CD4-positive, alpha-beta T cell treated with Interferon alpha-2 for 1 hour (primary cell): ENCODE data around the gene CAMLG.
"Not testable (repeated sequence)": the region's sequence is repeated elsewhere in the genome, so short reads cannot be mapped to it uniquely, and the experiment has no call there.

Experiments used
- DNase-seq, 2 donors: peaks; one replicate each; pipeline ENCODE4 v3.0.0-alpha.2; 2020 to 2022

Gene CAMLG

GRCh38 chr5:134738133-134738962, at the start of gene CAMLG:
Gene CAMLG, plus strand, starts transcription at chr5:134738548. Its CDS starts 73 bp downstream, at chr5:134738621.
- DNase-seq: peak; percentile 97 to 98

GRCh38 chr5:134690144-134690543, 48.2 kb upstream of the CAMLG start:
- not testable (repeated sequence) for DNase-seq

GRCh38 chr5:134692722-134693121, 45.6 kb upstream of the CAMLG start:
- DNase-seq: no peak

GRCh38 chr5:134708301-134708700, 30.0 kb upstream of the CAMLG start:
- DNase-seq: no peak

- no peak for DNase-seq
Measured at GRCh38 chr5:134714120-134714519, 24.2 kb upstream of the CAMLG start.

GRCh38 chr5:134714541-134714940, 23.8 kb upstream of the CAMLG start:
- no peak for DNase-seq

GRCh38 chr5:134715466-134715865, 22.9 kb upstream of the CAMLG start:
- DNase-seq: not testable (repeated sequence)

GRCh38 chr5:134724872-134725271, 13.5 kb upstream of the CAMLG start:
- no peak for DNase-seq

GRCh38 chr5:134732819-134733218, 5.5 kb upstream of the CAMLG start:
- DNase-seq: no peak

- DNase-seq: no peak
Measured at GRCh38 chr5:134735243-134735642, 3.1 kb upstream of the CAMLG start.

- no peak for DNase-seq
Measured at GRCh38 chr5:134736173-134736812, 2.1 kb upstream of the CAMLG start.

- DNase-seq: peak; percentile 5 to 44
Measured at GRCh38 chr5:134738963-134739661, 764 bp downstream of the CAMLG start.

GRCh38 chr5:134741052-134741451, 2.7 kb downstream of the CAMLG start:
- no peak for DNase-seq

- DNase-seq: no peak
Measured at GRCh38 chr5:134742134-134742533, 3.8 kb downstream of the CAMLG start.

GRCh38 chr5:134749415-134749814, 11.1 kb downstream of the CAMLG start:
- DNase-seq: no peak

- no peak for DNase-seq
Measured at GRCh38 chr5:134758176-134758503, 19.8 kb downstream of the CAMLG start.

- DNase-seq: peak; percentile 90 to 95
Measured at GRCh38 chr5:134758504-134759341, 20.4 kb downstream of the CAMLG start, which contains the start of gene DDX46. Gene DDX46, plus strand, starts transcription at chr5:134758779. Its CDS starts 160 bp downstream, at chr5:134758939.

GRCh38 chr5:134767528-134768291, 29.4 kb downstream of the CAMLG start:
- DNase-seq: not testable (repeated sequence)

- DNase-seq: no peak
Measured at GRCh38 chr5:134769206-134769605, 30.9 kb downstream of the CAMLG start.

GRCh38 chr5:134772461-134773125, 34.2 kb downstream of the CAMLG start:
- no peak for DNase-seq

- DNase-seq: no peak
Measured at GRCh38 chr5:134777366-134777765, 39.0 kb downstream of the CAMLG start.
